HL-60 (cell line): Measurements from ENCODE around the gene DRG1.
"Not testable (repeated sequence)": the region's sequence is repeated elsewhere in the genome, so short reads cannot be mapped to it uniquely, and the experiment has no call there.

Source experiments
- CTCF ChIP-seq: IDR thresholded peaks from one replicate; pipeline ENCODE4 v1.5.1; 2011; ENCODE audit warnings: low read length, control low read depth, inconsistent platforms; ENCODE audit not compliant: insufficient read depth
- REST ChIP-seq: IDR thresholded peaks from 2 replicates; pipeline ENCODE4 v1.6.1; 2012; ENCODE audit warnings: low read depth; ENCODE audit not compliant: insufficient replicate concordance

- TF ChIP-seq REST, CTCF: not testable (repeated sequence)
Observed at GRCh38 chr22:31482470-31482869, 83.1 kb downstream of the DRG1 start.
